Stimulated activated CD4-positive, alpha-beta T cell treated with anti-CD3 and anti-CD28 coated beads, TNF-alpha, amount 100 ng/mL, for 48 hours (primary cell): ENCODE data around the gene HIC1.
"Not testable (repeated sequence)": the region's sequence is repeated elsewhere in the genome, so short reads cannot be mapped to it uniquely, and the experiment has no call there.

Source experiments
- DNase-seq, 3 donors: peaks; one replicate each; pipeline ENCODE4 v3.0.0-alpha.2; 2020; ENCODE audit warnings: low read depth in 3 of 3

HIC1 gene

GRCh38 chr17:2054512-2055291, at the start of gene HIC1:
TSS of gene HIC1 (plus strand) at chr17:2055103. CDS start at chr17:2056691, 1,588 bp downstream.
- DNase-seq, result no peak

GRCh38 chr17:2008332-2009126, 46.4 kb upstream of the HIC1 start:
- DNase-seq, result no peak

GRCh38 chr17:2009737-2010136, 45.2 kb upstream of the HIC1 start:
- DNase-seq, result no peak

- no peak for DNase-seq
Measured at GRCh38 chr17:2011411-2012371, 43.2 kb upstream of the HIC1 start.

GRCh38 chr17:2012499-2012898, 42.4 kb upstream of the HIC1 start:
- no peak for DNase-seq

GRCh38 chr17:2013220-2013993, 41.5 kb upstream of the HIC1 start:
- not testable (repeated sequence) for DNase-seq

GRCh38 chr17:2013994-2014317, 40.9 kb upstream of the HIC1 start:
- DNase-seq, result no peak

GRCh38 chr17:2015314-2015713, 39.6 kb upstream of the HIC1 start:
- no peak for DNase-seq

- no peak for DNase-seq
Measured at GRCh38 chr17:2016494-2016893, 38.4 kb upstream of the HIC1 start.

- no peak for DNase-seq
Measured at GRCh38 chr17:2017274-2017941, 37.5 kb upstream of the HIC1 start.

- no peak for DNase-seq
Measured at GRCh38 chr17:2018716-2019510, 36.0 kb upstream of the HIC1 start.

GRCh38 chr17:2019723-2020122, 35.2 kb upstream of the HIC1 start:
- DNase-seq, result no peak

- no peak for DNase-seq
Measured at GRCh38 chr17:2020721-2021120, 34.2 kb upstream of the HIC1 start.

GRCh38 chr17:2022647-2023240, 32.2 kb upstream of the HIC1 start:
- DNase-seq, result no peak

GRCh38 chr17:2023256-2023655, 31.6 kb upstream of the HIC1 start:
- DNase-seq, result no peak

- DNase-seq, result no peak
Measured at GRCh38 chr17:2023692-2024571, 31.0 kb upstream of the HIC1 start.

GRCh38 chr17:2024572-2025219, 30.2 kb upstream of the HIC1 start:
- DNase-seq, result no peak

GRCh38 chr17:2025220-2025621, 29.7 kb upstream of the HIC1 start, which contains the start of gene RTN4RL1:
TSS of gene RTN4RL1 (minus strand) at chr17:2025334. CDS start at chr17:2024865, 469 bp downstream.
- DNase-seq, result no peak
